Neural progenitor cell (in vitro differentiated cells): ENCODE results near the gene DGKD. TPM values are rescaled to one million over a fixed set of nuclear protein-coding genes. Genes with fewer than 3 reads are reported as not detected.
A peak's percentile ranks its signal among the peaks of the same experiment; 100 is the strongest.

ENCODE experiments used
- DNase-seq: peaks from one replicate; pipeline ENCODE4 v3.0.0-alpha.2; 2016; ENCODE audit warnings: low spot score
- H2AFZ ChIP-seq: fragments of 200-600 bp; sonication (generic); replicated peaks from 2 replicates; pipeline ENCODE4 v1.6.1; 2016; ENCODE audit warnings: antibody characterized with exemption
- H3F3A ChIP-seq: fragments of 200-600 bp; sonication (generic); 2 replicates; pipeline ENCODE4 v1.6.1; 2016; ENCODE audit warnings: antibody characterized with exemption, low read depth
- H3K27ac ChIP-seq: fragments of 200-600 bp; sonication (generic); 2 replicates; pipeline ENCODE4 v1.5.1; 2016; ENCODE audit warnings: mild to moderate bottlenecking
- H3K27me3 ChIP-seq: fragments of 200-600 bp; sonication (generic); 2 replicates; pipeline ENCODE4 v1.6.1; 2016; ENCODE audit warnings: mild to moderate bottlenecking, moderate library complexity
- H3K36me3 ChIP-seq: fragments of 200-600 bp; sonication (generic); 2 replicates; pipeline ENCODE4 v1.5.1; 2016
- H3K4me1 ChIP-seq: fragments of 200-600 bp; sonication (generic); 2 replicates; pipeline ENCODE4 v1.6.1; 2016; ENCODE audit warnings: mixed run types
- H3K4me2 ChIP-seq: fragments of 200-600 bp; sonication (generic); 2 replicates; pipeline ENCODE4 v1.6.1; 2016
- H3K4me3 ChIP-seq: fragments of 200-600 bp; sonication (generic); 2 replicates; pipeline ENCODE4 v1.5.1; 2016
- H3K79me2 ChIP-seq: fragments of 200-600 bp; sonication (generic); 2 replicates; pipeline ENCODE4 v1.6.1; 2016; ENCODE audit warnings: low read depth
- H3K9ac ChIP-seq: fragments of 200-600 bp; sonication (generic); 2 replicates; pipeline ENCODE4 v1.6.1; 2016
- H3K9me3 ChIP-seq: fragments of 200-600 bp; sonication (generic); 2 replicates; pipeline ENCODE4 v1.5.1; 2016; ENCODE audit warnings: low read depth
- H4K20me1 ChIP-seq: fragments of 200-600 bp; sonication (generic); 2 replicates; pipeline ENCODE4 v1.6.1; 2016; ENCODE audit warnings: low read depth
- H3K27ac Mint-ChIP-seq: 3 replicates; pipeline ENCODE4 v1.8.0; 2021; ENCODE audit warnings: mixed read lengths
- H3K27me3 Mint-ChIP-seq: 2 replicates; pipeline ENCODE4 v1.8.0; 2022; ENCODE audit warnings: low read depth, mild to moderate bottlenecking, inconsistent platforms, moderate library complexity, mixed read lengths; ENCODE audit not compliant: insufficient read depth
- H3K36me3 Mint-ChIP-seq: 3 replicates; pipeline ENCODE4 v1.8.0; 2021; ENCODE audit warnings: mixed read lengths
- H3K4me1 Mint-ChIP-seq: 3 replicates; pipeline ENCODE4 v1.8.0; 2021; ENCODE audit warnings: mixed read lengths
- H3K4me3 Mint-ChIP-seq: 3 replicates; pipeline ENCODE4 v1.8.0; 2021; ENCODE audit warnings: mild to moderate bottlenecking, moderate library complexity, mixed read lengths
- H3K9me3 Mint-ChIP-seq: 3 replicates; pipeline ENCODE4 v1.8.0; 2020; ENCODE audit warnings: mixed read lengths
- EZH2 ChIP-seq: fragments of 200-600 bp; sonication (generic); IDR thresholded peaks from 2 replicates; pipeline ENCODE4 v1.6.1; 2017; ENCODE audit warnings: antibody characterized with exemption, mild to moderate bottlenecking, moderate library complexity
- EZH2phosphoT487 ChIP-seq: fragments of 200-600 bp; sonication (generic); IDR thresholded peaks from 2 replicates; pipeline ENCODE4 v1.6.1; 2017; ENCODE audit warnings: antibody characterized with exemption
- total RNA-seq: library from RNA; depleted of rRNA; stranded (reverse); fragments of >200 nt; gene quantifications from 2 replicates; pipeline ENCODE4 v1.2.3, GENCODE V29; 2015; ENCODE audit warnings: low replicate concordance
- TF ChIP-seq, protein P1 (sequence below): fragments of 200-600 bp; sonication (generic); IDR thresholded peaks from 2 replicates; pipeline ENCODE4 v1.5.1; 2017; ENCODE audit warnings: antibody characterized with exemption, mild to moderate bottlenecking

The DGKD gene
- total RNA-seq, 1 donor from 2014 or later: 10.9 TPM

DNA sequence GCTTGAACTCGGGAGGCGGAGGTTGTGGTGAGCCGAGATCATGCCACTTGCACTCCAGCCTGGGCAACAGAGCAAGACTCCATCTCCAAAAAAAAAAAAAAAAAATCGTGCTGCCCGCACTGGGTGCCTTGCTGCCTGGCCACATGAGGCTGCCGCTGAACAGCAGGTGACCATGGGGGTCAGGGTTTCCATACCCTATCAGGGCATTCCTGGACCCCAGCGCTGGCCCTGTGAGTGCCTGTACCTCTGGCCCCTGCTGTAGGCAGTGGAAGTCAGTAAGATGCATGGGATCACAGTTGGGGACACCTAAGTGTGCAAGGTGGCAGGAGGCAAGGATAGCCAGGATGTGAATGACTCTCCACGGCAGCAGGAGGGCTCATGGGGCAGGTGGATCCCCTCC, 27.8 kb upstream of the DGKD start:
- Histone ChIP-seq H3K36me3 (no peaks in the 10 kb centered on the region), H3K9me3 (no peaks in the 10 kb centered on the region), H3F3A (no peaks in the 10 kb centered on the region), H3K27me3 (peaks cover 99% of the 10 kb centered on the region), H3K4me1 (no peaks in the 10 kb centered on the region), H3K9ac (no peak overlapping the region), H4K20me1 (peaks cover 13% of the 10 kb centered on the region), H3K27ac (no peak overlapping the region), H3K4me2 (no peak overlapping the region), H3K79me2 (no peaks in the 10 kb centered on the region), H3K4me3 (no peak overlapping the region), H2AFZ (no peak overlapping the region)
- TF ChIP-seq, protein P1, sequence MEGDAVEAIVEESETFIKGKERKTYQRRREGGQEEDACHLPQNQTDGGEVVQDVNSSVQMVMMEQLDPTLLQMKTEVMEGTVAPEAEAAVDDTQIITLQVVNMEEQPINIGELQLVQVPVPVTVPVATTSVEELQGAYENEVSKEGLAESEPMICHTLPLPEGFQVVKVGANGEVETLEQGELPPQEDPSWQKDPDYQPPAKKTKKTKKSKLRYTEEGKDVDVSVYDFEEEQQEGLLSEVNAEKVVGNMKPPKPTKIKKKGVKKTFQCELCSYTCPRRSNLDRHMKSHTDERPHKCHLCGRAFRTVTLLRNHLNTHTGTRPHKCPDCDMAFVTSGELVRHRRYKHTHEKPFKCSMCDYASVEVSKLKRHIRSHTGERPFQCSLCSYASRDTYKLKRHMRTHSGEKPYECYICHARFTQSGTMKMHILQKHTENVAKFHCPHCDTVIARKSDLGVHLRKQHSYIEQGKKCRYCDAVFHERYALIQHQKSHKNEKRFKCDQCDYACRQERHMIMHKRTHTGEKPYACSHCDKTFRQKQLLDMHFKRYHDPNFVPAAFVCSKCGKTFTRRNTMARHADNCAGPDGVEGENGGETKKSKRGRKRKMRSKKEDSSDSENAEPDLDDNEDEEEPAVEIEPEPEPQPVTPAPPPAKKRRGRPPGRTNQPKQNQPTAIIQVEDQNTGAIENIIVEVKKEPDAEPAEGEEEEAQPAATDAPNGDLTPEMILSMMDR: no peak
- TF ChIP-seq EZH2 (no peak), EZH2phosphoT487 (no peak)
- Mint-ChIP-seq H3K4me3 (no peak overlapping the region), H3K9me3 (no peaks in the 10 kb centered on the region), H3K27me3 (peaks cover 41% of the 10 kb centered on the region), H3K36me3 (no peaks in the 10 kb centered on the region), H3K27ac (no peak overlapping the region), H3K4me1 (peaks cover 12% of the 10 kb centered on the region)
- no peak for DNase-seq

DNA sequence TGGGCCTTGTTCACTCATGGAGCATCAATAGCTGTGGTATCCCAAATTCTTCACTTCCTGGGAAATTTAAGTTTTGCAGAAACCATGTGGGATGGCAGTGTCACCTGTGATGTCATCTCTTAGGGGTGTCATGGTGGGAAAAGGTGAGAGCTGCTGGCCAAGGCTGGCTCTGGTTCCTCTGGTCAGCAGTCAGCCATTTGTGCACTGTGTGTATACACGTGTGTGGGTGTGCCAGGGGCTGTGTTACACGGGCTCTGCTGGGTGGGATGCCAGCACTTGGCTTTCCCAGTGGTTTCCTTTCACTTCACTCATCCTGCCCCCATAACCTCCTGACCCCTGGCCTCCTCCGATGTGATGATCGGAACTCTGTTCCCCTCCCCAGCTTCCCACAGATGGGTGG, 25.4 kb upstream of the DGKD start:
- no peaks in the 10 kb centered on the region for H3K9me3 Mint-ChIP-seq
- H3K36me3 Mint-ChIP-seq: no peaks in the 10 kb centered on the region
- Histone ChIP-seq H3K9me3 (no peaks in the 10 kb centered on the region), H4K20me1 (peaks cover 13% of the 10 kb centered on the region), H2AFZ (no peak overlapping the region), H3F3A (no peaks in the 10 kb centered on the region), H3K4me2 (no peak overlapping the region), H3K79me2 (no peaks in the 10 kb centered on the region), H3K36me3 (no peaks in the 10 kb centered on the region), H3K9ac (no peak overlapping the region), H3K27ac (no peak overlapping the region), H3K27me3 (peaks cover 100% of the 10 kb centered on the region), H3K4me1 (no peaks in the 10 kb centered on the region), H3K4me3 (no peak overlapping the region)
- H3K27ac Mint-ChIP-seq: no peak overlapping the region
- no peak for TF ChIP-seq EZH2
- no peak for TF ChIP-seq EZH2phosphoT487
- TF ChIP-seq, protein P1: no peak
- H3K4me1 Mint-ChIP-seq: peaks cover 17% of the 10 kb centered on the region
- DNase-seq: no peak
- peaks cover 47% of the 10 kb centered on the region for H3K27me3 Mint-ChIP-seq
- H3K4me3 Mint-ChIP-seq: no peak overlapping the region

DNA sequence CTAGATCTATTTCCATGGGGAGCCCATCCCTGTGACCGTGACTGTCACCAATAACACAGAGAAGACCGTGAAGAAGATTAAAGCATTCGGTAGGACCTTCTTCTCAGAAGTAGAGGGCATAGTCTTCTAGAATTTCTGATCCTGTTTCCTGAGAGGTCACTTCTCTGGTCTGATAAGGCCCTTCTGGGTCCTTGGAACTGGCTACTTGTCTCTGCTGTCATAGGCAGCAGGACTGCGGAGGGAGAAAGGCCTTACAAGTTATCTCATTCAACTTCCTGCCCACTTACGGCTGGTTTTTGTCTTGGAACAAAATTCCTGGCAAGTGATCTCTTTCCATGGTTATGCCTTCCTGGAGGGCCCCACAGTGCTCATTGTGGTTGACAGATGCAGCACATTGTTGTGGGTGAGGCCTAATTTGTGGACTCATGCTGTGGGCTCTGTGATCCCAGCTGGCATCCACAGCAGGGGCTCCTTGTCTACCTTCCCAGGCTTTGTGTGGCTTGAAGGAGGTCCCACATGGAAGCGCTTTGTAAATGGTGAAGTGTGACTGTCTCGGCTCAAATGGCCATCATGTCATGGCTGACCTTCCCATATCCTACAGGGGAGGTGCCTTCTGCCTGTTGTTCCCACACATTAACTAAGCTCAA, 24.7 kb upstream of the DGKD start:
- Histone ChIP-seq H3K9me3 (no peaks in the 10 kb centered on the region), H4K20me1 (peaks cover 13% of the 10 kb centered on the region), H3K27me3 (peaks cover 100% of the 10 kb centered on the region), H2AFZ (no peak overlapping the region), H3K36me3 (no peaks in the 10 kb centered on the region), H3F3A (no peaks in the 10 kb centered on the region), H3K4me3 (no peak overlapping the region), H3K79me2 (no peaks in the 10 kb centered on the region), H3K4me2 (no peak overlapping the region), H3K4me1 (no peaks in the 10 kb centered on the region), H3K9ac (no peak overlapping the region), H3K27ac (no peak overlapping the region)
- DNase-seq: peak; percentile 59
- H3K27me3 Mint-ChIP-seq: peaks cover 42% of the 10 kb centered on the region
- H3K36me3 Mint-ChIP-seq: no peaks in the 10 kb centered on the region
- H3K27ac Mint-ChIP-seq: no peak overlapping the region
- H3K4me1 Mint-ChIP-seq: peaks cover 17% of the 10 kb centered on the region
- no peaks in the 10 kb centered on the region for H3K9me3 Mint-ChIP-seq
- H3K4me3 Mint-ChIP-seq: no peak overlapping the region
- TF ChIP-seq, protein P1: no peak
- no peak for TF ChIP-seq EZH2
- peak; percentile 76 for TF ChIP-seq EZH2phosphoT487
